HCT116 (cell line): Measurements from ENCODE around the gene SLC37A4. TPM values are rescaled to one million over a fixed set of nuclear protein-coding genes. Genes with fewer than 3 reads are reported as not detected.
A peak's percentile ranks its signal among the peaks of the same experiment; 100 is the strongest.

Experiments used
- ATAC-seq: fragments of 200-7000 bp; cut with Tn5 transposase; 2 replicates; pipeline ENCODE4 v1.9.1; 2020; ENCODE audit warnings: mild to moderate bottlenecking, moderate library complexity
- BruUV-seq: library from RNA; stranded (reverse); fragments of 400-500 nt; replicated peaks from 2 replicates; lab custom pipeline; 2021; lab: Mats Ljungman, UMichigan
- CTCF ChIA-PET: fragments of 300-600 bp; sonication (Branson Sonifier 250); formaldehyde crosslinking; loops from one replicate; lab custom pipeline; 2021; ENCODE audit warnings: antibody characterized with exemption; lab: Charles Lee
- POLR2A ChIA-PET: fragments of 300-600, 350-600 bp; sonication (Branson Sonifier 250); formaldehyde crosslinking; loops from one replicate; lab custom pipeline; 2021; ENCODE audit warnings: antibody characterized with exemption; lab: Charles Lee
- RAD21 ChIA-PET, 2 experiments: fragments of 300-600 bp; sonication (Branson Sonifier 250); formaldehyde crosslinking; loops; one replicate each; lab custom pipeline; 2023; ENCODE audit warnings: low total read pairs in 2 of 2; ENCODE audit not compliant: uncharacterized antibody in 2 of 2, unreplicated experiment in 2 of 2, low non-redundant PET in 1 of 2; lab: Charles Lee
- DNase-seq: peaks from one replicate; pipeline ENCODE4 v3.0.0-alpha.2; 2010; ENCODE audit warnings: low read depth, low spot score
- H2AFZ ChIP-seq: fragments of 200-600 bp; shearing (Covaris generic), sonication (generic); 2 replicates; pipeline ENCODE4 v1.6.1; 2017; ENCODE audit warnings: low read depth, mixed run types, mixed read lengths, antibody characterized with exemption, low read length; ENCODE audit not compliant: poor library complexity, severe bottlenecking
- H3K27ac ChIP-seq: 2 replicates; pipeline ENCODE4 v1.5.1; 2012; ENCODE audit warnings: low read depth, low read length
- H3K27me3 ChIP-seq: fragments of 200-600 bp; sonication (generic); 2 replicates; pipeline ENCODE4 v1.6.1; 2016; ENCODE audit warnings: mixed run types, low read length, mixed read lengths; ENCODE audit not compliant: insufficient read depth
- H3K36me3 ChIP-seq, 2 experiments: fragments of 200-500 bp in 1 of 2; fragments of 200-600 bp in 1 of 2; sonication (Bioruptor generic) in 1 of 2; sonication (generic) in 1 of 2; 2 replicates each; pipeline versions ENCODE4 v1.5.1 to v1.6.1; 2014 to 2016; ENCODE audit warnings: low read length in 2 of 2, inconsistent platforms in 1 of 2, mixed read lengths in 1 of 2, mixed run types in 1 of 2; ENCODE audit not compliant: insufficient read depth in 2 of 2, control insufficient read depth in 1 of 2
- H3K4me1 ChIP-seq, 2 experiments: fragments of 200-600 bp in 1 of 2; sonication (generic) in 1 of 2; 2 replicates each; pipeline versions ENCODE4 v1.5.1 to v1.6.1; 2012 to 2017; ENCODE audit warnings: low read length in 2 of 2, inconsistent platforms in 1 of 2, mild to moderate bottlenecking in 1 of 2, mixed read lengths in 1 of 2, mixed run types in 1 of 2, moderate library complexity in 1 of 2; ENCODE audit not compliant: insufficient read depth in 2 of 2, control insufficient read depth in 1 of 2
- H3K4me2 ChIP-seq: fragments of 200-600 bp; sonication (generic); 2 replicates; pipeline ENCODE4 v1.6.1; 2017; ENCODE audit warnings: mixed run types, low read length, mixed read lengths
- H3K4me3 ChIP-seq, 2 experiments: fragments of 200-600 bp in 1 of 2; sonication (generic) in 1 of 2; replicated peaks in 1 of 2; 2 replicates each; pipeline ENCODE4 v1.5.1; 2011 to 2016; ENCODE audit warnings: low read length in 2 of 2, control low read depth in 1 of 2, low read depth in 1 of 2, mild to moderate bottlenecking in 1 of 2, mixed read lengths in 1 of 2, mixed run types in 1 of 2
- H3K79me2 ChIP-seq: fragments of 200-600 bp; sonication (generic); 2 replicates; pipeline ENCODE4 v1.6.1; 2017; ENCODE audit warnings: mild to moderate bottlenecking, mixed run types, low read length, moderate library complexity, mixed read lengths; ENCODE audit not compliant: insufficient read depth
- H3K9ac ChIP-seq: fragments of 200-600 bp; sonication (generic); 2 replicates; pipeline ENCODE4 v1.6.1; 2016; ENCODE audit warnings: low read length, mixed read lengths
- H3K9me2 ChIP-seq: fragments of 200-600 bp; sonication (generic), shearing (Covaris generic); 2 replicates; pipeline ENCODE4 v1.6.1; 2017; ENCODE audit warnings: mixed run types, mild to moderate bottlenecking, moderate library complexity; ENCODE audit not compliant: insufficient read depth
- H3K9me3 ChIP-seq, 2 experiments: fragments of 200-500 bp in 1 of 2; fragments of 200-600 bp in 1 of 2; sonication (Bioruptor generic) in 1 of 2; sonication (generic) in 1 of 2; 2 replicates each; pipeline ENCODE4 v1.6.1; 2014 to 2017; ENCODE audit warnings: low read length in 2 of 2, mixed read lengths in 2 of 2, inconsistent platforms in 1 of 2, low read depth in 1 of 2, mild to moderate bottlenecking in 1 of 2, mixed run types in 1 of 2, moderate library complexity in 1 of 2; ENCODE audit not compliant: control insufficient read depth in 1 of 2, insufficient read depth in 1 of 2
- H4K20me1 ChIP-seq: fragments of 200-600 bp; sonication (generic), shearing (Covaris generic); 2 replicates; pipeline ENCODE4 v1.6.1; 2017; ENCODE audit warnings: mixed run types, mild to moderate bottlenecking, moderate library complexity; ENCODE audit not compliant: insufficient read depth
- ATF3 ChIP-seq: IDR thresholded peaks from 2 replicates; pipeline ENCODE4 v1.6.1; 2012
- CBX3 ChIP-seq: IDR thresholded peaks from 2 replicates; pipeline ENCODE4 v1.6.1; 2012; ENCODE audit warnings: low read depth
- CEBPB ChIP-seq: IDR thresholded peaks from 2 replicates; pipeline ENCODE4 v1.6.1; 2012; ENCODE audit warnings: low read depth
- CTCF ChIP-seq, 3 experiments: fragments of 200-600 bp in 1 of 3; sonication (generic) in 1 of 3; IDR thresholded peaks in 2 of 3; conservative IDR thresholded peaks in 1 of 3; 2 replicates each; pipeline ENCODE4 v1.5.1; 2012 to 2017; ENCODE audit warnings: low read depth in 2 of 3, low read length in 2 of 3, antibody characterized with exemption in 1 of 3, borderline replicate concordance in 1 of 3, control low read depth in 1 of 3, mild to moderate bottlenecking in 1 of 3, mixed read lengths in 1 of 3, mixed run types in 1 of 3, moderate library complexity in 1 of 3; ENCODE audit not compliant: insufficient read depth in 1 of 3
- EGR1 ChIP-seq: IDR thresholded peaks from 2 replicates; pipeline ENCODE4 v1.6.1; 2012; ENCODE audit warnings: low read depth
- EZH2 ChIP-seq: fragments of 200-600 bp; sonication (generic); IDR thresholded peaks from 2 replicates; pipeline ENCODE4 v1.6.1; 2017; ENCODE audit warnings: antibody characterized with exemption, mixed run types
- EZH2phosphoT487 ChIP-seq: fragments of 200-600 bp; IDR thresholded peaks from 2 replicates; pipeline ENCODE4 v1.6.1; 2018; ENCODE audit warnings: antibody characterized with exemption, borderline replicate concordance
- FOSL1 ChIP-seq: IDR thresholded peaks from 2 replicates; pipeline ENCODE4 v1.6.1; 2012; ENCODE audit warnings: low read depth
- JUND ChIP-seq: IDR thresholded peaks from 2 replicates; pipeline ENCODE4 v1.6.1; 2012
- MAX ChIP-seq: IDR thresholded peaks from 2 replicates; pipeline ENCODE4 v1.6.1; 2012
- POLR2AphosphoS5 ChIP-seq: IDR thresholded peaks from 2 replicates; pipeline ENCODE4 v1.6.1; 2011; ENCODE audit warnings: mild to moderate bottlenecking, low read depth, low read length, moderate library complexity
- RAD21 ChIP-seq: IDR thresholded peaks from 2 replicates; pipeline ENCODE4 v1.6.1; 2012; ENCODE audit warnings: low read depth, mild to moderate bottlenecking
- REST ChIP-seq: IDR thresholded peaks from 2 replicates; pipeline ENCODE4 v1.6.1; 2012; ENCODE audit warnings: low read depth
- SIN3A ChIP-seq: IDR thresholded peaks from 2 replicates; pipeline ENCODE4 v1.6.1; 2012; ENCODE audit warnings: low read depth
- SP1 ChIP-seq: IDR thresholded peaks from 2 replicates; pipeline ENCODE4 v1.6.1; 2012; ENCODE audit warnings: low read depth
- SRF ChIP-seq: IDR thresholded peaks from 2 replicates; pipeline ENCODE4 v1.6.1; 2012; ENCODE audit warnings: low read depth
- YY1 ChIP-seq: IDR thresholded peaks from 2 replicates; pipeline ENCODE4 v1.6.1; 2011; ENCODE audit warnings: low read length, low read depth, moderate library complexity, mild to moderate bottlenecking; ENCODE audit not compliant: insufficient replicate concordance; ENCODE audit errors: extremely low read depth
- ZBTB33 ChIP-seq: IDR thresholded peaks from 2 replicates; pipeline ENCODE4 v1.6.1; 2011; ENCODE audit warnings: mild to moderate bottlenecking, low read length, moderate library complexity; ENCODE audit not compliant: insufficient replicate concordance; ENCODE audit errors: extremely low read depth
- ZFX ChIP-seq: fragments of 450-650 bp; IDR thresholded peaks from 2 replicates; pipeline ENCODE4 v1.6.1; 2017
- intact Hi-C: fragments of 100-400 bp; cut with micrococcal nuclease; formaldehyde crosslinking; loops from 2 replicates; pipeline ENCODE4 v1.10.0; 2022
- total RNA-seq: library from RNA; stranded (reverse); gene quantifications from one replicate; pipeline ENCODE4 v1.2.1, GENCODE V29; 2021; ENCODE audit not compliant: unreplicated experiment

SLC37A4 gene
- total RNA-seq, 1 experiment from 2014 or later: 49.8 TPM

- DNase-seq (peak; percentile 74), ATAC-seq (peak; percentile 90)
- peaks cover 10 to 23% of the 10 kb centered on the region in 2 experiments for H3K36me3 ChIP-seq
- H3K4me1 ChIP-seq: peaks cover 15 to 46% of the 10 kb centered on the region in 2 experiments
- peak within 1 kb of the TSS; percentile 96 for H3K27ac ChIP-seq
- H4K20me1 ChIP-seq: no peaks in the 10 kb centered on the region
- H3K4me2 ChIP-seq: peak within 1 kb of the TSS; percentile 97
- ChIA-PET RAD21 (interaction anchor here in 1 of 2 experiments (0.5 kb wide), 1 partner anchor 9 kb away, joined by 3 read pairs; no protein-coding TSS in a partner anchor), CTCF (interaction anchor here (0.6 to 1.0 kb wide), 2 partner anchors 42 to 89 kb away, joined by 3 read pairs; partner anchors contain the start of gene UPK2), POLR2A (no interaction called here)
- peak within 1 kb of the TSS; percentile 90 for H3K9ac ChIP-seq
- no peaks in the 10 kb centered on the region for H3K9me3 ChIP-seq
- H3K27me3 ChIP-seq: no peaks in the 10 kb centered on the region
- H3K4me3 ChIP-seq: peak within 1 kb of the TSS; percentile 90
- no TSS peak for BruUV-seq
- H3K9me2 ChIP-seq: no peaks in the 10 kb centered on the region
- intact Hi-C loops: no loop called here
- peaks cover 68% of the 10 kb centered on the region for H3K79me2 ChIP-seq
- no peak within 1 kb of the TSS for H2AFZ ChIP-seq
- TF ChIP-seq JUND (no peak), ATF3 (no peak), FOSL1 (no peak), SIN3A (peak; percentile 95), ZBTB33 (no peak), ZFX (peak; percentile 78), MAX (peak; percentile 69; the same call in 1 of the 2 replicates), EZH2phosphoT487 (no peak), REST (no peak), POLR2AphosphoS5 (peak; percentile 98), YY1 (peak; percentile 80), SRF (no peak), EGR1 (peak; percentile 51), CTCF (IDR thresholded peaks at IDR 0.05 in 2 of 3, conservative IDR thresholded peaks at IDR 0.05 in 1 of 3; ENCODE audit: borderline replicate concordance in 1 of 3, insufficient read depth in 1 of 3, low read depth in 2 of 3, low read length in 2 of 3) (no peak), SP1 (peak; percentile 50), RAD21 (no peak), EZH2 (no peak), CEBPB (no peak), CBX3 (peak; percentile 77; the same call in 1 of the 2 replicates)
These were observed 32.9 kb downstream of the SLC37A4 start, which contains the start of gene CENATAC for GRCh38 chr11:118997627-118998387. TSS of gene CENATAC (plus strand) at chr11:118998138. CDS start at chr11:118998198, 60 bp downstream.
